Myocyte (in vitro differentiated cells): ENCODE data around the gene CNTNAP1. TPM values are rescaled to one million over a fixed set of nuclear protein-coding genes. Genes with fewer than 3 reads are reported as not detected.

ENCODE experiments used
- DNase-seq: peaks from one replicate; pipeline ENCODE4 v3.0.0-alpha.2; 2012; ENCODE audit warnings: low read depth
- total RNA-seq: library from RNA; depleted of rRNA; stranded (reverse); fragments of >200 nt; gene quantifications from 2 replicates; pipeline ENCODE4 v1.2.3, GENCODE V29; 2014

CNTNAP1 gene
- total RNA-seq, 1 donor from 2014 or later = 2.6 TPM

GRCh38 chr17:42670789-42671657 is 11.3 kb upstream of the CNTNAP1 start:
- no peak for DNase-seq

GRCh38 chr17:42672038-42672437 is 10.3 kb upstream of the CNTNAP1 start:
- DNase-seq = no peak

GRCh38 chr17:42673266-42673884 is 9.0 kb upstream of the CNTNAP1 start:
- no peak for DNase-seq

GRCh38 chr17:42673885-42674754 is 8.2 kb upstream of the CNTNAP1 start:
- peak; percentile 82 for DNase-seq

- peak; percentile 75 for DNase-seq
Measured at GRCh38 chr17:42674755-42675347, 7.5 kb upstream of the CNTNAP1 start.

- peak; percentile 65 for DNase-seq
Measured at GRCh38 chr17:42675348-42675964, 6.9 kb upstream of the CNTNAP1 start.

GRCh38 chr17:42675965-42676423 is 6.3 kb upstream of the CNTNAP1 start:
- peak; percentile 60 for DNase-seq

- DNase-seq = no peak
Measured at GRCh38 chr17:42676424-42677011, 5.8 kb upstream of the CNTNAP1 start, which contains the start of gene PLEKHH3. Gene PLEKHH3 (minus strand): TSS chr17:42676994. CDS start chr17:42676563, 431 bp downstream.

GRCh38 chr17:42677012-42677857 is 5.1 kb upstream of the CNTNAP1 start:
- DNase-seq = peak; percentile 100

GRCh38 chr17:42677921-42678781 is 4.2 kb upstream of the CNTNAP1 start:
- DNase-seq = peak; percentile 90

GRCh38 chr17:42678951-42679491 is 3.3 kb upstream of the CNTNAP1 start:
- peak; percentile 36 for DNase-seq

GRCh38 chr17:42679492-42680330 is 2.6 kb upstream of the CNTNAP1 start:
- DNase-seq = peak; percentile 81

GRCh38 chr17:42680331-42680808 is 2.0 kb upstream of the CNTNAP1 start:
- DNase-seq = no peak

GRCh38 chr17:42682722-42683403 is 532 bp downstream of the CNTNAP1 start:
- peak; percentile 75 for DNase-seq

GRCh38 chr17:42683407-42684034 is 1.2 kb downstream of the CNTNAP1 start:
- DNase-seq = no peak
